Measurements from ENCODE around the gene SPEF2. TPM values are rescaled to one million over a fixed set of nuclear protein-coding genes. Genes with fewer than 3 reads are reported as not detected.

SPEF2 gene
- total RNA-seq, 5 donors from 2014 or later (not counting 1 experiment from before 2014, with no cell fraction given) = 6.0 to 12.3 (median 11.3) TPM

DNA sequence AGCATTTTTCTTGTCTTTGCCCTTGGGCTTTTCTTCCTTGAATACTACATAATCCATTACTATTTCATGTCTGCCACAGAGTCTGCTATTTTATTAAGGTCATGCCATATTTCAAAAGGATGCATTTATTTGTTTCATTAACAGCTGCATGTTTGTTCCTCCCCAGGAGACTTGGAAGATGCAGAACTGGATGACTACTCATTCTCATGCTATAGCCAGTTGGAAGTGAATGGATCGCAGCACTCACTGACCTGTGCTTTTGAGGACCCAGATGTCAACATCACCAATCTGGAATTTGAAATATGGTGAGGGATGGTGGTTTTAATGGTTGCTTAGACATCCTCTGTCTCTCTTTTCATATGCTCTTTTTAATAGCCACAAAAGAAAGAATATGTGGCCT lies 243.0 kb downstream of the SPEF2 start:
- peak overlapping the region; percentile 83 to 94 for H3K4me3 ChIP-seq (ENCODE audit: control insufficient read depth in 1 of 2, extremely low read depth in 1 of 2, low read length in 1 of 2)
- peaks cover 4 to 68% of the 10 kb centered on the region in 2 donors for H3K36me3 ChIP-seq (ENCODE audit: control insufficient read depth in 2 of 2, extremely low read depth in 1 of 2, insufficient read depth in 1 of 2, low read length in 1 of 2)
- H3K27ac Mint-ChIP-seq = peak overlapping the region; percentile 90 to 98
- WGBS (ENCODE audit: insufficient coverage) = no CpG with 5 or more reads among the region's 1 CpG
- ChIA-PET POLR2A (interaction anchor here (0.7 to 14.5 kb wide), 9 partner anchors 8 to 82 kb away, joined by 3 to 178 read pairs (median 24); no protein-coding TSS in a partner anchor), CTCF (interaction anchor here (0.7 to 6.9 kb wide), 7 partner anchors 9 to 243 kb away, joined by 3 to 58 read pairs (median 6); partner anchors contain the start of gene SPEF2 (in 1 of the 2))
- H3K9me3 ChIP-seq = no peaks in the 10 kb centered on the region
- no peaks in the 10 kb centered on the region for H3K27me3 ChIP-seq (replicated peaks in 1 of 2; ENCODE audit: control insufficient read depth in 2 of 2, extremely low read depth in 1 of 2, insufficient read depth in 2 of 2, low read length in 1 of 2)
- peaks cover 86% of the 10 kb centered on the region for H3K36me3 Mint-ChIP-seq
- H3K4me1 Mint-ChIP-seq = peaks cover 49 to 76% (median 66%) of the 10 kb centered on the region in 3 donors
- peaks cover 18 to 39% of the 10 kb centered on the region in 2 experiments for H3K4me1 ChIP-seq (ENCODE audit: control insufficient read depth in 1 of 2, extremely low read depth in 1 of 2, insufficient read depth in 2 of 2, low read length in 2 of 2)
- peak overlapping the region; percentile 92 to 97 (median 92) for H3K4me3 Mint-ChIP-seq
- no peaks in the 10 kb centered on the region for H3K9me3 Mint-ChIP-seq
- DNase-seq (no peak), ATAC-seq (replicated peaks in 1 of 4) (no peak)
- H3K27ac ChIP-seq (ENCODE audit: low read length) = peak overlapping the region; percentile 99
- no peaks in the 10 kb centered on the region for H3K27me3 Mint-ChIP-seq

DNA sequence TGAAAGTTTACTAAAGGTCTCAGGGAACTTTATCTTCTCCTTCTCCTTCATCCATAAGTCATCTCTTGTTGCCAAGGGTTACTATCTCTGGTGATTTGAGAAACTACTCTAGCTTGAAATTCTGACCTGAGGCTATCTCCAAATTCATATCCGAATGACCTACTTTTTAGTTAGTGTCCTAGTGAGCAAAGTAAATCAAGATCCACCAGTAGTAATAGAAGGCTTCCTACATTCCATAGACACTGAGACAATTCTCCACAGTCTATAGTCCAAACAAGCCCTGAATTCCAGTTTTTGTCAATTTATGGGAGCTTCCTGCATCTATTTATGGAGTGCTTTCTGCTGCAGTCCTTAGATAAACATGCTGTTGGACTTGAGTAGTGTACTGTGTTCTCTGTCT lies 244.1 kb downstream of the SPEF2 start:
- Histone ChIP-seq H3K27me3 (replicated peaks in 1 of 2; ENCODE audit: control insufficient read depth in 2 of 2, extremely low read depth in 1 of 2, insufficient read depth in 2 of 2, low read length in 1 of 2) (no peaks in the 10 kb centered on the region), H3K36me3 (ENCODE audit: control insufficient read depth in 2 of 2, extremely low read depth in 1 of 2, insufficient read depth in 1 of 2, low read length in 1 of 2) (peaks cover 4 to 76% of the 10 kb centered on the region in 2 donors), H3K4me1 (ENCODE audit: control insufficient read depth in 1 of 2, extremely low read depth in 1 of 2, insufficient read depth in 2 of 2, low read length in 2 of 2) (peaks cover 12 to 41% of the 10 kb centered on the region in 2 experiments), H3K9me3 (no peaks in the 10 kb centered on the region), H3K4me3 (ENCODE audit: control insufficient read depth in 1 of 2, extremely low read depth in 1 of 2, low read length in 1 of 2) (peak overlapping the region; percentile 83 to 94), H3K27ac (ENCODE audit: low read length) (peak overlapping the region; percentile 99)
- H3K27me3 Mint-ChIP-seq = no peaks in the 10 kb centered on the region
- no peaks in the 10 kb centered on the region for H3K9me3 Mint-ChIP-seq
- H3K27ac Mint-ChIP-seq = peak overlapping the region; percentile 90 to 98
- ATAC-seq (replicated peaks in 1 of 4) (no peak), DNase-seq (peak in 1 of 35 experiments; percentile 0)
- peaks cover 93% of the 10 kb centered on the region for H3K36me3 Mint-ChIP-seq
- no CpG with 5 or more reads among the region's 1 CpG for WGBS (ENCODE audit: insufficient coverage)
- POLR2A ChIA-PET = interaction anchor here (0.5 to 14.5 kb wide), 10 partner anchors 8 to 241 kb away, joined by 3 to 178 read pairs (median 4); no protein-coding TSS in a partner anchor
- CTCF ChIA-PET = interaction anchor here (0.5 to 3.4 kb wide), 5 partner anchors 66 to 210 kb away, joined by 3 to 12 read pairs (median 3); no protein-coding TSS in a partner anchor
- peaks cover 51 to 76% (median 66%) of the 10 kb centered on the region in 3 donors for H3K4me1 Mint-ChIP-seq
- peak overlapping the region; percentile 92 to 97 (median 92) for H3K4me3 Mint-ChIP-seq

DNA sequence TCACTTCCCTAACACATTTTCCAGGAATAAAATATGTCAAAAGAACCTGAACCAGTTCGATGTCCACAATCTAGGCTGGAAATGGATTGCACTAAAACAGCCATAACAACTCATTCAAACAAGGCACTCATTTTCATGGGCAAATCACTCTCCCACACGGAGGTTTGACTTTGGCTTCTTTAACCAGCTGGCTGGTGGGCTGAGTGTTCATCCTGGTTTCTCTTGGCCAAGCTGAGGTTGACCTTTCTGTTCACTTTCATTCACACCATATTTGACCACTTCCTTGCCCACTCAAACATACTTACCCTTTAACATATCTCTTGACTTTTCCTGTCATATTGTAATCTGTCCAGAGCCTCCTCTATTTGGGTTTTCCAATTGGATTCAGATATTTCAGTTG lies 244.5 kb downstream of the SPEF2 start:
- no peak for ATAC-seq (replicated peaks in 1 of 4)
- peaks cover 12 to 44% of the 10 kb centered on the region in 2 experiments for H3K4me1 ChIP-seq (ENCODE audit: control insufficient read depth in 1 of 2, extremely low read depth in 1 of 2, insufficient read depth in 2 of 2, low read length in 2 of 2)
- ChIA-PET POLR2A (interaction anchor here (0.5 to 14.5 kb wide), 12 partner anchors 9 to 241 kb away, joined by 3 to 178 read pairs (median 6); no protein-coding TSS in a partner anchor), CTCF (interaction anchor here (0.5 to 3.4 kb wide), 7 partner anchors 20 to 85 kb away, joined by 3 to 12 read pairs (median 3); no protein-coding TSS in a partner anchor)
- H3K9me3 ChIP-seq = no peaks in the 10 kb centered on the region
- Mint-ChIP-seq H3K4me3 (peak overlapping the region; percentile 92 to 97 (median 92)), H3K9me3 (no peaks in the 10 kb centered on the region), H3K27me3 (no peaks in the 10 kb centered on the region), H3K4me1 (peaks cover 53 to 76% (median 66%) of the 10 kb centered on the region in 3 donors), H3K27ac (peak overlapping the region; percentile 90 to 98), H3K36me3 (peaks cover 94% of the 10 kb centered on the region)
- 7% methylated on average over 1 of the region's 2 CpGs for WGBS (ENCODE audit: insufficient coverage)
- peak overlapping the region; percentile 99 for H3K27ac ChIP-seq (ENCODE audit: low read length)
- peaks cover 4 to 79% of the 10 kb centered on the region in 2 donors for H3K36me3 ChIP-seq (ENCODE audit: control insufficient read depth in 2 of 2, extremely low read depth in 1 of 2, insufficient read depth in 1 of 2, low read length in 1 of 2)
- no peaks in the 10 kb centered on the region for H3K27me3 ChIP-seq (replicated peaks in 1 of 2; ENCODE audit: control insufficient read depth in 2 of 2, extremely low read depth in 1 of 2, insufficient read depth in 2 of 2, low read length in 1 of 2)
- peak overlapping the region; percentile 83 to 94 for H3K4me3 ChIP-seq (ENCODE audit: control insufficient read depth in 1 of 2, extremely low read depth in 1 of 2, low read length in 1 of 2)
- DNase-seq = no peak

- H3K27me3 Mint-ChIP-seq = no peaks in the 10 kb centered on the region
- peaks cover 94% of the 10 kb centered on the region for H3K36me3 Mint-ChIP-seq
- H3K27ac Mint-ChIP-seq = peak overlapping the region; percentile 90 to 98
- H3K4me1 ChIP-seq (ENCODE audit: control insufficient read depth in 1 of 2, extremely low read depth in 1 of 2, insufficient read depth in 2 of 2, low read length in 2 of 2) = peaks cover 20 to 55% of the 10 kb centered on the region in 2 experiments
- peaks cover 4 to 90% of the 10 kb centered on the region in 2 donors for H3K36me3 ChIP-seq (ENCODE audit: control insufficient read depth in 2 of 2, extremely low read depth in 1 of 2, insufficient read depth in 1 of 2, low read length in 1 of 2)
- no peaks in the 10 kb centered on the region for H3K9me3 Mint-ChIP-seq
- H3K4me3 Mint-ChIP-seq = peak overlapping the region; percentile 92 to 97 (median 92)
- H3K9me3 ChIP-seq = no peaks in the 10 kb centered on the region
- ATAC-seq (replicated peaks in 1 of 4) (peak in 1 of 4 experiments; percentile 20), DNase-seq (peak in 1 of 35 experiments; percentile 10)
- WGBS (ENCODE audit: insufficient coverage) = 50% methylated on average over 1 of the region's 3 CpGs
- peak overlapping the region; percentile 83 to 94 for H3K4me3 ChIP-seq (ENCODE audit: control insufficient read depth in 1 of 2, extremely low read depth in 1 of 2, low read length in 1 of 2)
- CTCF ChIA-PET = interaction anchor here (0.5 to 3.4 kb wide), 13 partner anchors 9 to 245 kb away, joined by 3 to 12 read pairs (median 3); partner anchors contain the start of gene SPEF2 (in 1 of the 2)
- H3K27me3 ChIP-seq (replicated peaks in 1 of 2; ENCODE audit: control insufficient read depth in 2 of 2, extremely low read depth in 1 of 2, insufficient read depth in 2 of 2, low read length in 1 of 2) = no peaks in the 10 kb centered on the region
- peak overlapping the region; percentile 99 for H3K27ac ChIP-seq (ENCODE audit: low read length)
- peaks cover 64 to 85% (median 76%) of the 10 kb centered on the region in 3 donors for H3K4me1 Mint-ChIP-seq
- POLR2A ChIA-PET = interaction anchor here (0.5 to 14.5 kb wide), 13 partner anchors 10 to 246 kb away, joined by 3 to 178 read pairs (median 5); partner anchors contain the start of gene SPEF2 (in 1 of the 2)
Observed at GRCh38 chr5:35863159-35863558, 245.5 kb downstream of the SPEF2 start.

Other genes with a start within 250 kb of the SPEF2 start
- 1,000 to 10,000 TPM in 1 of 5 donors, 100 to 1,000 TPM in 4; 691 to 1,106 (median 924) TPM for gene IL7R, start 239.0 kb downstream of the SPEF2 start, total RNA-seq